ENCODE data around the gene VWC2L. TPM values are rescaled to one million over a fixed set of nuclear protein-coding genes. Genes with fewer than 3 reads are reported as not detected.

The VWC2L gene
- total RNA-seq, 1 experiment from 2014 or later: not detected

DNA sequence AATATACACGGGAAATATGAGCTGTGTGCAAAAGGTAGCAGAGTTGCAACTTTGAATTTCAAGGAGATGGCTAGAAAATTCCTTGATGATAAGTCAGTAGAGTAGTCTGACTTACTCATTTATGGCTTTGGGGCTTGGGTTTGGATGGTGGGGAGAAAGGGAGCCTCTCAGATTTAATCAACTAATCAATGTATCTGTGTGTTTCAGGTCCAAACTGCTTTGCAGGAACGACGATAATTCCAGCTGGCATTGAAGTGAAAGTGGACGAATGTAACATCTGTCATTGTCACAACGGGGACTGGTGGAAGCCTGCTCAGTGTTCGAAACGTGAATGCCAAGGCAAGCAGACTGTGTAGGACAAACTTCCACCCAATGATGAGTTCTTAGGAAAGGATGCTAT is 164.6 kb downstream of the VWC2L start (continued):
- TF ChIP-seq TEAD1 (CRISPR knock-in tag; IDR thresholded peaks at IDR 0.05) (no peak), TEAD4 (CRISPR knock-in tag; IDR thresholded peaks at IDR 0.05) (no peak)

DNA sequence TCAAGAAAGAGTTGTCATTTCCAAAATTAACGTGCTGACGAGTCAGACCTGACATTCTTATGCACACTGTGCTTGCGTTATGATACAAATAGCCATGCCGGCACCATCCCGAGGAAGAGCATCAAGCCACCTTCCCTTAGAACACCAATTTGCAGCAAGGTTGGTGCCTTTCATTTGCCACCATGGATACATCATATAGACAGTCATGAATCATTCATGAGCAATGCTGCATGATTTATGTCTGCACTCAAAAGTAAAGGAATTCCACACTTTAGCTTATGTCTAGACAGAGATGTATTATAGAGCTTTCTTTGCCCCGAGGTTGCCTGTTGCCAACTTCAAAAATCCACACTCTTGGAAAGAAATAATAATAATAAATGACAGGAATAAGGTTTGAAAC is 166.9 kb downstream of the VWC2L start:
- H3K27me3 Mint-ChIP-seq (ENCODE audit: low read depth): no peaks in the 10 kb centered on the region; the same call in 1 of the 2 replicates
- no peak overlapping the region for H3K27ac Mint-ChIP-seq
- H3K36me3 Mint-ChIP-seq: no peaks in the 10 kb centered on the region
- DNase-seq (ENCODE audit: low spot score) (no peak), ATAC-seq (no peak)
- peaks cover 10% of the 10 kb centered on the region for H3K4me1 Mint-ChIP-seq
- ChIA-PET POLR2A (no interaction called here), CTCF (interaction anchor here (2.7 kb wide), 1 partner anchor 10 kb away, joined by 10 read pairs; no protein-coding TSS in a partner anchor)
- TF ChIP-seq JUN (CRISPR knock-in tag; IDR thresholded peaks at IDR 0.05): no peak
- TF ChIP-seq ATF6 (CRISPR knock-in tag; IDR thresholded peaks at IDR 0.05): no peak
- TF ChIP-seq TEAD4 (CRISPR knock-in tag; IDR thresholded peaks at IDR 0.05): no peak
- TF ChIP-seq, protein P1, sequence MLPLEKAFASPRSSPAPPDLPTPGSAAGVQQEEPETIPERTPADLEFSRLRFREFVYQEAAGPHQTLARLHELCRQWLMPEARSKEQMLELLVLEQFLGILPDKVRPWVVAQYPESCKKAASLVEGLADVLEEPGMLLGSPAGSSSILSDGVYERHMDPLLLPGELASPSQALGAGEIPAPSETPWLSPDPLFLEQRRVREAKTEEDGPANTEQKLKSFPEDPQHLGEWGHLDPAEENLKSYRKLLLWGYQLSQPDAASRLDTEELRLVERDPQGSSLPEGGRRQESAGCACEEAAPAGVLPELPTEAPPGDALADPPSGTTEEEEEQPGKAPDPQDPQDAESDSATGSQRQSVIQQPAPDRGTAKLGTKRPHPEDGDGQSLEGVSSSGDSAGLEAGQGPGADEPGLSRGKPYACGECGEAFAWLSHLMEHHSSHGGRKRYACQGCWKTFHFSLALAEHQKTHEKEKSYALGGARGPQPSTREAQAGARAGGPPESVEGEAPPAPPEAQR (CRISPR knock-in tag; IDR thresholded peaks at IDR 0.05): no peak
- TF ChIP-seq USF1 (CRISPR knock-in tag; IDR thresholded peaks at IDR 0.05): no peak
- no peak for TF ChIP-seq FOXP1 (CRISPR knock-in tag; IDR thresholded peaks at IDR 0.05; ENCODE audit: borderline replicate concordance)
- TF ChIP-seq ZNF416 (CRISPR knock-in tag; IDR thresholded peaks at IDR 0.05): no peak
- TF ChIP-seq TCF7 (CRISPR knock-in tag; IDR thresholded peaks at IDR 0.05; ENCODE audit: low read depth): no peak
- TF ChIP-seq HMGXB4 (CRISPR knock-in tag; IDR thresholded peaks at IDR 0.05): no peak
- TF ChIP-seq, protein P2, sequence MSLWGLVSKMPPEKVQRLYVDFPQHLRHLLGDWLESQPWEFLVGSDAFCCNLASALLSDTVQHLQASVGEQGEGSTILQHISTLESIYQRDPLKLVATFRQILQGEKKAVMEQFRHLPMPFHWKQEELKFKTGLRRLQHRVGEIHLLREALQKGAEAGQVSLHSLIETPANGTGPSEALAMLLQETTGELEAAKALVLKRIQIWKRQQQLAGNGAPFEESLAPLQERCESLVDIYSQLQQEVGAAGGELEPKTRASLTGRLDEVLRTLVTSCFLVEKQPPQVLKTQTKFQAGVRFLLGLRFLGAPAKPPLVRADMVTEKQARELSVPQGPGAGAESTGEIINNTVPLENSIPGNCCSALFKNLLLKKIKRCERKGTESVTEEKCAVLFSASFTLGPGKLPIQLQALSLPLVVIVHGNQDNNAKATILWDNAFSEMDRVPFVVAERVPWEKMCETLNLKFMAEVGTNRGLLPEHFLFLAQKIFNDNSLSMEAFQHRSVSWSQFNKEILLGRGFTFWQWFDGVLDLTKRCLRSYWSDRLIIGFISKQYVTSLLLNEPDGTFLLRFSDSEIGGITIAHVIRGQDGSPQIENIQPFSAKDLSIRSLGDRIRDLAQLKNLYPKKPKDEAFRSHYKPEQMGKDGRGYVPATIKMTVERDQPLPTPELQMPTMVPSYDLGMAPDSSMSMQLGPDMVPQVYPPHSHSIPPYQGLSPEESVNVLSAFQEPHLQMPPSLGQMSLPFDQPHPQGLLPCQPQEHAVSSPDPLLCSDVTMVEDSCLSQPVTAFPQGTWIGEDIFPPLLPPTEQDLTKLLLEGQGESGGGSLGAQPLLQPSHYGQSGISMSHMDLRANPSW (CRISPR knock-in tag; conservative IDR thresholded peaks at IDR 0.05; ENCODE audit: low read depth): no peak
- TF ChIP-seq ATF1 (CRISPR knock-in tag; IDR thresholded peaks at IDR 0.05): no peak
- TF ChIP-seq GABPB1 (CRISPR knock-in tag; IDR thresholded peaks at IDR 0.05): no peak
- no peak for TF ChIP-seq JAZF1 (CRISPR knock-in tag; IDR thresholded peaks at IDR 0.05)
- TF ChIP-seq CBFB (CRISPR knock-in tag; IDR thresholded peaks at IDR 0.05; ENCODE audit: low read depth): no peak
- TF ChIP-seq ZNF423 (CRISPR knock-in tag; IDR thresholded peaks at IDR 0.05): no peak
- TF ChIP-seq, protein P3, sequence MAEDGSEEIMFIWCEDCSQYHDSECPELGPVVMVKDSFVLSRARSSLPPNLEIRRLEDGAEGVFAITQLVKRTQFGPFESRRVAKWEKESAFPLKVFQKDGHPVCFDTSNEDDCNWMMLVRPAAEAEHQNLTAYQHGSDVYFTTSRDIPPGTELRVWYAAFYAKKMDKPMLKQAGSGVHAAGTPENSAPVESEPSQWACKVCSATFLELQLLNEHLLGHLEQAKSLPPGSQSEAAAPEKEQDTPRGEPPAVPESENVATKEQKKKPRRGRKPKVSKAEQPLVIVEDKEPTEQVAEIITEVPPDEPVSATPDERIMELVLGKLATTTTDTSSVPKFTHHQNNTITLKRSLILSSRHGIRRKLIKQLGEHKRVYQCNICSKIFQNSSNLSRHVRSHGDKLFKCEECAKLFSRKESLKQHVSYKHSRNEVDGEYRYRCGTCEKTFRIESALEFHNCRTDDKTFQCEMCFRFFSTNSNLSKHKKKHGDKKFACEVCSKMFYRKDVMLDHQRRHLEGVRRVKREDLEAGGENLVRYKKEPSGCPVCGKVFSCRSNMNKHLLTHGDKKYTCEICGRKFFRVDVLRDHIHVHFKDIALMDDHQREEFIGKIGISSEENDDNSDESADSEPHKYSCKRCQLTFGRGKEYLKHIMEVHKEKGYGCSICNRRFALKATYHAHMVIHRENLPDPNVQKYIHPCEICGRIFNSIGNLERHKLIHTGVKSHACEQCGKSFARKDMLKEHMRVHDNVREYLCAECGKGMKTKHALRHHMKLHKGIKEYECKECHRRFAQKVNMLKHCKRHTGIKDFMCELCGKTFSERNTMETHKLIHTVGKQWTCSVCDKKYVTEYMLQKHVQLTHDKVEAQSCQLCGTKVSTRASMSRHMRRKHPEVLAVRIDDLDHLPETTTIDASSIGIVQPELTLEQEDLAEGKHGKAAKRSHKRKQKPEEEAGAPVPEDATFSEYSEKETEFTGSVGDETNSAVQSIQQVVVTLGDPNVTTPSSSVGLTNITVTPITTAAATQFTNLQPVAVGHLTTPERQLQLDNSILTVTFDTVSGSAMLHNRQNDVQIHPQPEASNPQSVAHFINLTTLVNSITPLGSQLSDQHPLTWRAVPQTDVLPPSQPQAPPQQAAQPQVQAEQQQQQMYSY (CRISPR knock-in tag; IDR thresholded peaks at IDR 0.05): no peak
- no peak for TF ChIP-seq ZNF317 (CRISPR knock-in tag; IDR thresholded peaks at IDR 0.05; ENCODE audit: borderline replicate concordance, low read depth)
- no peak overlapping the region for H3K4me3 Mint-ChIP-seq
- no peaks in the 10 kb centered on the region for H3K9me3 Mint-ChIP-seq
